Measurements from ENCODE around the gene OR12D2.
"Not testable (repeated sequence)": the region's sequence is repeated elsewhere in the genome, so short reads cannot be mapped to it uniquely, and the experiment has no call there.

The OR12D2 gene, protein sequence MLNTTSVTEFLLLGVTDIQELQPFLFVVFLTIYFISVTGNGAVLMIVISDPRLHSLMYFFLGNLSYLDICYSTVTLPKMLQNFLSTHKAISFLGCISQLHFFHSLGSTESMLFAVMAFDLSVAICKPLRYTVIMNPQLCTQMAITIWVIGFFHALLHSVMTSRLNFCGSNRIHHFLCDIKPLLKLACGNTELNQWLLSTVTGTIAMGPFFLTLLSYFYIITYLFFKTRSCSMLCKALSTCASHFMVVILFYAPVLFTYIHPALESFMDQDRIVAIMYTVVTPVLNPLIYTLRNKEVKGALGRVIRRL

GRCh38 chr6:29395331-29395730 is at the start of gene OR12D2:
OR12D2 (plus strand) TSS chr6:29395631; CDS start chr6:29396700, 1,069 bp downstream.
- no peak for DNase-seq (ENCODE audit: low read depth)

DNA sequence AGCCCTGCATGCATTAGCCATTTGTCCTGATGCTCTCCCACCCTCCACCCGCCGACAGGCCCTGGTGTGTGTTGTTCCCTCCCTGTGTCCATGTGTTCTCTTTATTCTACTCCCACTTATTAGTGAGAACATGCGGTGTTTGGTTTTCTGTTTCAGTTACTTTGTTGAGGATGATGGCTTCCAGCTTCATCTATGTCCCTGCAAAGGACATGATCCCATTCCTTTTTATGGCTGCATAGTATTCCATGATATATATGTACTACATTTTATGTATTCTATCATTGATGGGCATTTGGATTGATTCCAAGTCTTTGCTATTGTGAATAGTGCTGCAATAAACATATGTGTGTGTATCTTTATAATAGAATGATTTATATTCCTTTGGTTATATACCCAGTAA is 46.1 kb upstream of the OR12D2 start:
- not testable (repeated sequence) for DNase-seq (ENCODE audit: low read depth)

DNA sequence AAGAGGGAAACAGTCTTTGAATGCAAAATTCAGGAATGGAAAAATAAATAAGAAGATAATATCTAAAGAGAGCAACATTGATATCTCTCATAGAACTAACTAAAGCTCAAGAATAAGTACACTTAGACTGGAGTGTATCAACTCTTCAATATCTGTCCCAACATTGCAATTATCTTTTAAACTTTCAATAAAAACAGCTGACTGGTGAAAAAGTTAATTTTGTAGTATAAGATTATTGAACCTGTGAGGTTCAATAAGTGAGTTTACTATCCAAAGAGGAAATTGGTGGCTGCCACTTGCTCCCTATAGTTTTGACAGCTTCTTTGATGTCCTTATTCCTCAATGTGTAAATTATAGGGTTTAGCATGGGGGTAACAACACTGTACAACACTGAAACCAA is 40.5 kb upstream of the OR12D2 start:
- no peak for DNase-seq (ENCODE audit: low read depth)

- DNase-seq (ENCODE audit: low read depth), result no peak
These were observed 39.8 kb upstream of the OR12D2 start for GRCh38 chr6:29355603-29356002.

- DNase-seq (ENCODE audit: low read depth), result no peak
These were observed 26.7 kb upstream of the OR12D2 start, which contains the start of gene OR5V1 for GRCh38 chr6:29368765-29369164. OR5V1 (minus strand) TSS chr6:29368865; CDS start chr6:29356195, 12,670 bp downstream.

- no peak for DNase-seq (ENCODE audit: low read depth)
These were observed 20.2 kb upstream of the OR12D2 start, which contains the start of gene OR12D3 for GRCh38 chr6:29375191-29375590. OR12D3 (minus strand) TSS chr6:29375291; CDS start chr6:29375287, 4 bp downstream.

DNA sequence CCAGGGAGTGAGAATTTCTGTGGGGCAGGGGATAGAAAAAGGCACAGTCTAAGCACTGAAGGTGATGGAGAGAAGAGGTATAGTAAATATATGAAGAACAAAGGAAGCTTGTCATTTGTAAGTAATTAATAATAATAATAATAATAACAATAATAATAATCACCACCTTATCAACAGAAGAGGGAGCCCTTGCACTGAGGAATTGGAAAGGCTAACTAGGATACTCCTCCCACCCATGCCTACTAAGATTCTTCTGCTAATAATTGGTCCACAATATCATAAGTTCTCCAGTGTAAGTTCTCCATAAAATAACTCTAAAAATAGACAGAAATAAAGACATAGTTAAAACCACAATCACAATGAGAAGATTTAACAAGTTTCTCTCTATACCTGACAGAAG is 19.4 kb upstream of the OR12D2 start:
- no peak for DNase-seq (ENCODE audit: low read depth)

DNA sequence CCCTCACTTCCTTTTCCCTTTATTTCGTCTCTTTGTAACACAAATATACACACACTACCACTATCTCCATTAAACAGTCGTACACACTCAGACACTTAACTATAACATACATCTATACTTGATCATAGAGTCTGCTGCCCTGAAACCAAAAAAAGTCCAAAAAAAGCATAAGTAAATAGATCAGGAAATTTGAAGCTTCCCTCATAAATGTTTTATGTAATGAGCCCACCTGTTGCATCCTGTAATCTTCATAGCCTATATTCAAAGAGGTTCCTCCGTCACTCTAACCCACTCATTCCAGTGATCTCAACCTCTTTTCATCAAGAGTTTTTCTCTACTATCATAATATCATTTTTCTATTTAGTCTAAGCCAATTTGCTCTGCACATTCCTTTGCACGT is 6.9 kb upstream of the OR12D2 start:
- no peak for DNase-seq (ENCODE audit: low read depth)

DNA sequence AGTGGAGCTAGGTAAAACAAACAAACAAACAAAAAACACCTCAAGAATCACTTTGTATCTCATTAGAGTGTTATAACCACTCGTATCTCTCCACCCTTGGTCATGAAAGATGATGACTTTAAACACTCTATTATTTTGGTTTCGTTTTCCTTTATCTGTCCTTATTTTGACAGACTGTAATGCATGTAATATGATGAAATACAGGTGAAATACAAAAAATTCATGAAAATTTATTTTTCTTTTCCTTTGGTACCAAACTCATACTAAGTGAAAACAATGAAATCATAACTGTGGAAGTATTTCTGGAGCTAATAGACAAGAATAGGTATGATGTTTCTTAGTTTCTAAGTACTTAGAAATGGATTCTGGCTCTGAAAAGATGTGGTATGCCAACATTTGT is 4.1 kb downstream of the OR12D2 start:
- DNase-seq (ENCODE audit: low read depth), result no peak

GRCh38 chr6:29403801-29404200 is 8.4 kb downstream of the OR12D2 start:
- no peak for DNase-seq (ENCODE audit: low read depth)

GRCh38 chr6:29414588-29414987 is 19.2 kb downstream of the OR12D2 start, which contains the start of gene OR12D1:
OR12D1 (plus strand) TSS chr6:29414928.
- no peak for DNase-seq (ENCODE audit: low read depth)

GRCh38 chr6:29419516-29419915 is 24.1 kb downstream of the OR12D2 start:
- no peak for DNase-seq (ENCODE audit: low read depth)

DNA sequence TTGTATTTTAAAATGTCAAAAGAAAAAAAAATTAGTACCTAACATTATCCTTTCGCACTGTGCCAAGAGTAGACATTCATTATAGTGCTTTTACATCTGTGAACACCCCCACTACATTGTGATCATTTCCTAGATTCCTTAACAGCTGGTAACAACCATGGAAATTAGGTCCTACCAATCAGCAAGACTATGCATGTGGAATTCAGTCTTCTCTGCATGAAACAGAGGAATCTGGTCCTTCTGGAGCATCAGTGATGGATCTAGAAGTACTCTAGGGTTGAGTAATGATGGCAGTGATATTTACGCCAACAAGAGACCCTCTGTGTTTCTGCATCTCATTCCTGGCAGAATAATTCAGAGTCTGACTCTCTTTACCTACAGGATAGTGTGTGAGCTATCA is 28.7 kb downstream of the OR12D2 start:
- DNase-seq (ENCODE audit: low read depth), result no peak

- DNase-seq (ENCODE audit: low read depth), result no peak
These were observed 29.1 kb downstream of the OR12D2 start for GRCh38 chr6:29424575-29424974.

GRCh38 chr6:29425075-29425474 is 29.6 kb downstream of the OR12D2 start:
- no peak for DNase-seq (ENCODE audit: low read depth)

- no peak for DNase-seq (ENCODE audit: low read depth)
These were observed 31.2 kb downstream of the OR12D2 start for GRCh38 chr6:29426654-29427053.

GRCh38 chr6:29436730-29437129 is 41.3 kb downstream of the OR12D2 start:
- not testable (repeated sequence) for DNase-seq (ENCODE audit: low read depth)

GRCh38 chr6:29439006-29439405 is 43.6 kb downstream of the OR12D2 start, which contains the start of gene OR10C1:
OR10C1 (plus strand) TSS chr6:29439306; CDS start chr6:29440016, 710 bp downstream.
- no peak for DNase-seq (ENCODE audit: low read depth)

GRCh38 chr6:29442719-29443118 is 47.3 kb downstream of the OR12D2 start:
- DNase-seq (ENCODE audit: low read depth), result no peak

GRCh38 chr6:29444031-29444430 is 48.6 kb downstream of the OR12D2 start:
- DNase-seq (ENCODE audit: low read depth), result not testable (repeated sequence)

All from stimulated activated CD8-positive, alpha-beta memory T cell treated with anti-CD3 and anti-CD28 coated beads, Interleukin-12 subunit alpha, Interleukin-12 subunit beta, amount 100 ng/mL, for 1 hour (primary cell).